ENCODE data around the gene PKNOX2. TPM values are rescaled to one million over a fixed set of nuclear protein-coding genes. Genes with fewer than 3 reads are reported as not detected.

PKNOX2 gene
- total RNA-seq, 1 donor from 2014 or later, result 17.8 TPM

DNA sequence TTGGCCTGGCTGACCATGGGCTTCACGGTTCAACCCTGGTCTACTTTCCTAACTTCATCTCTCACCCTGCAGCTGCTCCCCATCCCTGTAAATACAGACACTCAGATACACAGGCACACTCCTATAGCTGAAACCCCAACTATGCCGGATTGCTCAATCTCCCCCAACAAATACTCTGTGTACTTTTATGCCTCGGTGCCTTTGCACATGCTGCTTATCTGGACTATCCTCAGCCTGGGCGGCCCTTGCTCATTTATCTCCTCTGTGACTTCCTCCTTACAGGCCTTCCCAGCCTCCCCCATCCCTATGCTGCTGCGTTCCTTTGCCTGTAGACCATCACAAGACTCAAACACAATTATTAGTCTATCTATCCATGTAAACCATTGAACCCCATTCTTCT, 76.6 kb downstream of the PKNOX2 start:
- intact Hi-C loops (cut with DNase I), result no loop called here
- TF ChIP-seq, protein P1, sequence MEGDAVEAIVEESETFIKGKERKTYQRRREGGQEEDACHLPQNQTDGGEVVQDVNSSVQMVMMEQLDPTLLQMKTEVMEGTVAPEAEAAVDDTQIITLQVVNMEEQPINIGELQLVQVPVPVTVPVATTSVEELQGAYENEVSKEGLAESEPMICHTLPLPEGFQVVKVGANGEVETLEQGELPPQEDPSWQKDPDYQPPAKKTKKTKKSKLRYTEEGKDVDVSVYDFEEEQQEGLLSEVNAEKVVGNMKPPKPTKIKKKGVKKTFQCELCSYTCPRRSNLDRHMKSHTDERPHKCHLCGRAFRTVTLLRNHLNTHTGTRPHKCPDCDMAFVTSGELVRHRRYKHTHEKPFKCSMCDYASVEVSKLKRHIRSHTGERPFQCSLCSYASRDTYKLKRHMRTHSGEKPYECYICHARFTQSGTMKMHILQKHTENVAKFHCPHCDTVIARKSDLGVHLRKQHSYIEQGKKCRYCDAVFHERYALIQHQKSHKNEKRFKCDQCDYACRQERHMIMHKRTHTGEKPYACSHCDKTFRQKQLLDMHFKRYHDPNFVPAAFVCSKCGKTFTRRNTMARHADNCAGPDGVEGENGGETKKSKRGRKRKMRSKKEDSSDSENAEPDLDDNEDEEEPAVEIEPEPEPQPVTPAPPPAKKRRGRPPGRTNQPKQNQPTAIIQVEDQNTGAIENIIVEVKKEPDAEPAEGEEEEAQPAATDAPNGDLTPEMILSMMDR (IDR thresholded peaks at IDR 0.05), result no peak
- Histone ChIP-seq H3K36me3 (no peaks in the 10 kb centered on the region), H3K9me3 (no peaks in the 10 kb centered on the region), H3K4me1 (no peaks in the 10 kb centered on the region), H3K27me3 (no peaks in the 10 kb centered on the region), H3K4me3 (no peak overlapping the region), H3K27ac (no peak overlapping the region)
- ATAC-seq (no peak), DNase-seq (peak; percentile 9)

DNA sequence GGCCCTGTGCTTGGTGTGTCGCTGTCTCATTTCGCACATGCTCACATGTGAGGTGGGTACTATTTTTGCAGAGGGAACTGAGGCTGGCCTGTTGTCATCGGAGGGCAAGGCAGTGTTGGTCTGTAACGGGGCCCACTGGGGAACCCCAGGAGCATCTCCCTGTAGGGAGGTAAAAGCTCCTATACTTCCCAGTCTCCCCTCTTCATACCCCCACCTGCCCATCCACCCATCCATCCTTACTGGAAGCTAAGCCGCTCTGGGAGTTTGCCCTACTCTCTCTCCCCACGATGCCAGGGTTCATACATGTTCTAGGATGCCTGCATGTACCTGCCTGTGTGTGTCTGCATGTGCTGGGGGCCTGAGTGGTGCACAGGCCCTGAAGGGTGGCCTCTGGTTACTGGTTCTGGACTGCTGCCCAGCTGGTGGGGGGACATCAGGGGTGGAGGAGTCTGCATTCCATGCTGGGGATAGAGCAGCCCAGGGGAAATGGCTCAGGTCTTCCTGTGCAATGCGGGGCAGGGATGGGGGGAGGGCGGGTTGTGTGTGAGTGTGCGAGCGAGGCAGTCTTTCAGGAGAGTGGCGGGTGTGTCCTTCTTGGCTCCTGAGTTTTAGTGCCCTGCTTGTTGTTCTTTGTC, 77.7 kb downstream of the PKNOX2 start:
- no peaks in the 10 kb centered on the region for H3K36me3 ChIP-seq
- TF ChIP-seq, protein P1 (IDR thresholded peaks at IDR 0.05), result no peak
- no peaks in the 10 kb centered on the region for H3K27me3 ChIP-seq
- intact Hi-C loops (cut with DNase I), result no loop called here
- DNase-seq (peak; percentile 33), ATAC-seq (no peak)
- no peaks in the 10 kb centered on the region for H3K9me3 ChIP-seq
- H3K27ac ChIP-seq, result no peak overlapping the region
- H3K4me1 ChIP-seq, result no peaks in the 10 kb centered on the region
- no peak overlapping the region for H3K4me3 ChIP-seq

DNA sequence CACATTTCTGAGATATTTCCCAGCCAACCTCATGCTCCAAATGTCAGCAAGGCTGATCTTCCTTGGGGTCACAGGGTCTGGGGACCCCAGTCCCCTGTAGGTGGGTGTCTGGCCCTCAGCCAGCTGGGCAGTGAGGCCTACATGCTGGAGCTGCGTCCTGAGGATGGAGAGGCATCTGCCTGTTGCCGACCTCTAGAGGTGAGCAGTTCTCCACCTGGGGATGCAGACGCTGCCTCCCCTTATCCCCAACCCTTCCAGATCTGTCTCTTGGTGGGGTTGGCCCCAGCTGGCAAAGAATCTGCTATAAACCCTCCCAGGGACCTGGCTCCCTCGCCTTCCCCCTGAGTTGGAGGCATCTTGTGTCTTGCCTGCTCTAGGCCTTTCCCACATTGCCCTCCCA, 79.6 kb downstream of the PKNOX2 start:
- no peak for ATAC-seq
- peak; percentile 31 for DNase-seq
- Histone ChIP-seq H3K27me3 (no peaks in the 10 kb centered on the region), H3K4me3 (no peak overlapping the region), H3K36me3 (no peaks in the 10 kb centered on the region), H3K27ac (no peak overlapping the region), H3K9me3 (no peaks in the 10 kb centered on the region), H3K4me1 (no peaks in the 10 kb centered on the region)
- intact Hi-C loops (cut with DNase I), result no loop called here
- TF ChIP-seq, protein P1 (IDR thresholded peaks at IDR 0.05), result no peak

DNA sequence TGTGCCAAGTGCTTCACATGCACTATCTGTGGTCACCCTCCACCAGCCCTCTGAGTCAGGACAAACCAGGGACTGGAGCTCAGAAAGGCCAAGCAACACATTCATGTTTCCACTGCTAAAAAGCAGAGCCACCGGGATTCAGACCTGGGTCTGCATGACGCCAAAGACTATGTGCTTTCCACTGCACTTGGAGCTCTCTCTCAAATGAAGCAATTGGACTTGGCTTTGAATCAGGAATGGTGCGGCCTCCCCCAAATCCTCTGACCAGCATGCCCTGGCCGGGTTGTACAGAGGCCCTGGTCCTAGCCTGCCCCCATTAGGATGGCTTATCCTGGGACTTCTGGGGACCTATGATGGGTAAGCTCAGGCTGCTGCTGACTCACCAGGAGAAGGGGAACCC, 80.7 kb downstream of the PKNOX2 start:
- DNase-seq (no peak), ATAC-seq (peak; percentile 35)
- Histone ChIP-seq H3K4me1 (no peaks in the 10 kb centered on the region), H3K36me3 (no peaks in the 10 kb centered on the region), H3K9me3 (no peaks in the 10 kb centered on the region), H3K27ac (no peak overlapping the region), H3K4me3 (no peak overlapping the region), H3K27me3 (no peaks in the 10 kb centered on the region)
- TF ChIP-seq, protein P1 (IDR thresholded peaks at IDR 0.05), result no peak
- intact Hi-C loops (cut with DNase I), result no loop called here

DNA sequence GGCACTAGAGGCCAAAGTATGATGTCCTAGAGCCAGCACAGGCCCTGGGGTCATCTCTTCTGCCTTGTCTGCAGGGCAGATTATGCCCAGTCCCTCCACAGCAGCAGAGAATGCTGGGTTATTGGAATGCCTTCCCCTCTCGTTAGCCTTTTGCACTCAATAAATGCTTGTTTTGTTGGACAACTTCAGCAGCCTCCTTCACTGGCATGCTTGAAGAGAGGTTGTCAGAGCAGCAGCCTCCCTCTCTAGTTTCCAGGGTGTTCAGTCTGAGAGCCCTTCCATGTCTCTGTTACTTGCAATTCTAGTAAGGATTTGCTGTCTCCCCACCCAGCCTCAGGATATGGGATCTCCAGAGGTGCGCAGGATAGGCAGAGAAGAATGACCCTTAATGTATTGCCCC, 82.9 kb downstream of the PKNOX2 start:
- TF ChIP-seq, protein P1 (IDR thresholded peaks at IDR 0.05), result no peak
- no peak for ATAC-seq
- Histone ChIP-seq H3K9me3 (no peaks in the 10 kb centered on the region), H3K27ac (no peak overlapping the region), H3K4me3 (no peak overlapping the region), H3K4me1 (peaks cover 6% of the 10 kb centered on the region), H3K27me3 (no peaks in the 10 kb centered on the region), H3K36me3 (no peaks in the 10 kb centered on the region)
- DNase-seq, result no peak
- intact Hi-C loops (cut with DNase I), result no loop called here

Measured in upper lobe of right lung (tissue), 1 donor.